HepG2 (cell line): ENCODE measurements around the gene VAMP8. TPM values are rescaled to one million over a fixed set of nuclear protein-coding genes. Genes with fewer than 3 reads are reported as not detected.

Experiments
- HHEX ChIP-seq: IDR thresholded peaks from 2 replicates; pipeline ENCODE4 v1.6.1; 2016; ENCODE audit warnings: control low read depth
- KDM1A ChIP-seq: IDR thresholded peaks from 2 replicates; pipeline ENCODE4 v1.6.1; 2016; ENCODE audit warnings: missing compliant biosample characterization
- MEIS2 ChIP-seq: sonication (generic); formaldehyde crosslinking; IDR thresholded peaks from 2 replicates; pipeline ENCODE4 v1.9.0; 2021; ENCODE audit warnings: mild to moderate bottlenecking, missing genetic modification reagents
- PTBP1 ChIP-seq: fragments of 200-400 bp; formaldehyde crosslinking; IDR thresholded peaks from 2 replicates; pipeline ENCODE4 v1.6.1; 2018; ENCODE audit warnings: low read length, low read depth; ENCODE audit not compliant: poor library complexity, severe bottlenecking
- RNF2 ChIP-seq: fragments of 450-650 bp; conservative IDR thresholded peaks from 2 replicates; pipeline ENCODE4 v1.6.1; 2016; ENCODE audit warnings: low read depth
- SNAPC2 ChIP-seq: sonication (generic); formaldehyde crosslinking; IDR thresholded peaks from 2 replicates; pipeline ENCODE4 v1.8.1; 2022; ENCODE audit warnings: mild to moderate bottlenecking, missing genetic modification reagents
- TEAD2 ChIP-seq: sonication (generic); formaldehyde crosslinking; IDR thresholded peaks from 2 replicates; pipeline ENCODE4 v1.9.0; 2021; ENCODE audit warnings: missing genetic modification reagents
- ZFAT ChIP-seq: sonication (generic); formaldehyde crosslinking; conservative IDR thresholded peaks from 2 replicates; pipeline ENCODE4 v1.8.1; 2023; ENCODE audit warnings: missing genetic modification reagents, inconsistent platforms
- ZNF224 ChIP-seq: sonication (generic); formaldehyde crosslinking; IDR thresholded peaks from 2 replicates; pipeline ENCODE4 v1.5.0; 2020; ENCODE audit warnings: mild to moderate bottlenecking, missing genetic modification reagents
- ZNF234 ChIP-seq: sonication (generic); formaldehyde crosslinking; conservative IDR thresholded peaks from 2 replicates; pipeline ENCODE4 v1.5.1; 2020; ENCODE audit warnings: mild to moderate bottlenecking, missing genetic modification reagents
- ZNF552 ChIP-seq: sonication (generic); formaldehyde crosslinking; IDR thresholded peaks from 2 replicates; pipeline ENCODE4 v1.9.0; 2022; ENCODE audit warnings: missing genetic modification reagents, mild to moderate bottlenecking, borderline replicate concordance
- ZNF841 ChIP-seq: sonication (generic); formaldehyde crosslinking; IDR thresholded peaks from 2 replicates; pipeline ENCODE4 v1.8.1; 2023; ENCODE audit warnings: missing genetic modification reagents, borderline replicate concordance
- polyA plus RNA-seq, 8 experiments: library from polyadenylated mRNA; depleted of rRNA in 3 of 8; stranded (reverse) in 7 of 8; unstranded in 1 of 8; fragments of >200 nt; fragmentation: Illumina TruSeq in 4 of 8; extraction: Trizol in 4 of 8; gene quantifications; 2 replicates each; pipeline versions ENCODE4 v1.2.1 to v1.2.3, GENCODE V29; 2011 to 2016; ENCODE audit warnings: low read depth in 4 of 8, missing spikeins in 1 of 8, mixed read lengths in 1 of 8; ENCODE audit not compliant: insufficient read depth in 1 of 8
- total RNA-seq, 5 experiments: library from RNA; depleted of rRNA; stranded (reverse); fragments of >200 nt; fragmentation: Illumina TruSeq; extraction: Trizol; gene quantifications; 2 replicates each; pipeline ENCODE4 v1.2.3, GENCODE V29; 2016; ENCODE audit warnings: low read depth in 1 of 5
- TF ChIP-seq, protein P1 (sequence below): sonication (generic); formaldehyde crosslinking; IDR thresholded peaks from 2 replicates; pipeline ENCODE4 v1.4.0; 2020; ENCODE audit warnings: mild to moderate bottlenecking, missing genetic modification reagents
- TF ChIP-seq, protein P2 (sequence below): sonication (generic); formaldehyde crosslinking; IDR thresholded peaks from 2 replicates; pipeline ENCODE4 v1.4.0; 2020; ENCODE audit warnings: low read depth, mild to moderate bottlenecking, missing genetic modification reagents
- TF ChIP-seq, protein P3 (sequence below): sonication (generic); formaldehyde crosslinking; IDR thresholded peaks from 2 replicates; pipeline ENCODE4 v1.5.1; 2020; ENCODE audit warnings: mild to moderate bottlenecking, missing genetic modification reagents, moderate library complexity
- TF ChIP-seq, protein P4 (sequence below): sonication (generic); formaldehyde crosslinking; IDR thresholded peaks from 2 replicates; pipeline ENCODE4 v1.8.1; 2023; ENCODE audit warnings: mild to moderate bottlenecking, missing genetic modification reagents

Gene VAMP8
- total and polyA plus RNA-seq, 2 of the 13 experiments (the other 11 are each of a cell fraction or from before 2014, with no cell fraction given): 83.3 to 157 TPM

DNA sequence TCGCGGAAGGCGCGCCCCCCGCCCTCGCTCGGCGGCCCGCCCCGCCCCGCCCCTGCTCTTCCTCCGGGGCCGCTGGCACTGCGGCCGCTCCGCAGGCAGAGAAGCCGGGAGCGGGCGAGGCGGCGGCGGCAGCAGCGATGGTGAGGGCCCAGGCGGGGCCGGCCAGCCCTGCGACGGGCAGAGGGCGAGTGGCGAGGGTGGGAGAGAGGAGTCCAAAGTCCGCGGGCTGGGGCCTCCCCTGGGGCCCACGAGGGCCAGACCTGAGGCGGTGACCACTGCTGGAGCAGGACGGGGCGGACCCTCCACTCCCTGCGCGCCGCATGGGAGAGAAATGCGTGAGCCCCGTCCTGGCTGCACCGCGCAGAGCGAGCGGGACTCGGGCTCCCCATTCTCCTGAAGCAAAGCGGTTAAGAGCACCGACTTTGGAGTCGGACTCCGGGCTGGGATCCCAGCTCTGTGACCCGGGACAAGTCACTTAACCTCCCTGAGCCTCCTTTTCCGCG lies 7.0 kb downstream of the VAMP8 start, which contains the start of gene VAMP5 (continued):
- TF ChIP-seq, protein P1, sequence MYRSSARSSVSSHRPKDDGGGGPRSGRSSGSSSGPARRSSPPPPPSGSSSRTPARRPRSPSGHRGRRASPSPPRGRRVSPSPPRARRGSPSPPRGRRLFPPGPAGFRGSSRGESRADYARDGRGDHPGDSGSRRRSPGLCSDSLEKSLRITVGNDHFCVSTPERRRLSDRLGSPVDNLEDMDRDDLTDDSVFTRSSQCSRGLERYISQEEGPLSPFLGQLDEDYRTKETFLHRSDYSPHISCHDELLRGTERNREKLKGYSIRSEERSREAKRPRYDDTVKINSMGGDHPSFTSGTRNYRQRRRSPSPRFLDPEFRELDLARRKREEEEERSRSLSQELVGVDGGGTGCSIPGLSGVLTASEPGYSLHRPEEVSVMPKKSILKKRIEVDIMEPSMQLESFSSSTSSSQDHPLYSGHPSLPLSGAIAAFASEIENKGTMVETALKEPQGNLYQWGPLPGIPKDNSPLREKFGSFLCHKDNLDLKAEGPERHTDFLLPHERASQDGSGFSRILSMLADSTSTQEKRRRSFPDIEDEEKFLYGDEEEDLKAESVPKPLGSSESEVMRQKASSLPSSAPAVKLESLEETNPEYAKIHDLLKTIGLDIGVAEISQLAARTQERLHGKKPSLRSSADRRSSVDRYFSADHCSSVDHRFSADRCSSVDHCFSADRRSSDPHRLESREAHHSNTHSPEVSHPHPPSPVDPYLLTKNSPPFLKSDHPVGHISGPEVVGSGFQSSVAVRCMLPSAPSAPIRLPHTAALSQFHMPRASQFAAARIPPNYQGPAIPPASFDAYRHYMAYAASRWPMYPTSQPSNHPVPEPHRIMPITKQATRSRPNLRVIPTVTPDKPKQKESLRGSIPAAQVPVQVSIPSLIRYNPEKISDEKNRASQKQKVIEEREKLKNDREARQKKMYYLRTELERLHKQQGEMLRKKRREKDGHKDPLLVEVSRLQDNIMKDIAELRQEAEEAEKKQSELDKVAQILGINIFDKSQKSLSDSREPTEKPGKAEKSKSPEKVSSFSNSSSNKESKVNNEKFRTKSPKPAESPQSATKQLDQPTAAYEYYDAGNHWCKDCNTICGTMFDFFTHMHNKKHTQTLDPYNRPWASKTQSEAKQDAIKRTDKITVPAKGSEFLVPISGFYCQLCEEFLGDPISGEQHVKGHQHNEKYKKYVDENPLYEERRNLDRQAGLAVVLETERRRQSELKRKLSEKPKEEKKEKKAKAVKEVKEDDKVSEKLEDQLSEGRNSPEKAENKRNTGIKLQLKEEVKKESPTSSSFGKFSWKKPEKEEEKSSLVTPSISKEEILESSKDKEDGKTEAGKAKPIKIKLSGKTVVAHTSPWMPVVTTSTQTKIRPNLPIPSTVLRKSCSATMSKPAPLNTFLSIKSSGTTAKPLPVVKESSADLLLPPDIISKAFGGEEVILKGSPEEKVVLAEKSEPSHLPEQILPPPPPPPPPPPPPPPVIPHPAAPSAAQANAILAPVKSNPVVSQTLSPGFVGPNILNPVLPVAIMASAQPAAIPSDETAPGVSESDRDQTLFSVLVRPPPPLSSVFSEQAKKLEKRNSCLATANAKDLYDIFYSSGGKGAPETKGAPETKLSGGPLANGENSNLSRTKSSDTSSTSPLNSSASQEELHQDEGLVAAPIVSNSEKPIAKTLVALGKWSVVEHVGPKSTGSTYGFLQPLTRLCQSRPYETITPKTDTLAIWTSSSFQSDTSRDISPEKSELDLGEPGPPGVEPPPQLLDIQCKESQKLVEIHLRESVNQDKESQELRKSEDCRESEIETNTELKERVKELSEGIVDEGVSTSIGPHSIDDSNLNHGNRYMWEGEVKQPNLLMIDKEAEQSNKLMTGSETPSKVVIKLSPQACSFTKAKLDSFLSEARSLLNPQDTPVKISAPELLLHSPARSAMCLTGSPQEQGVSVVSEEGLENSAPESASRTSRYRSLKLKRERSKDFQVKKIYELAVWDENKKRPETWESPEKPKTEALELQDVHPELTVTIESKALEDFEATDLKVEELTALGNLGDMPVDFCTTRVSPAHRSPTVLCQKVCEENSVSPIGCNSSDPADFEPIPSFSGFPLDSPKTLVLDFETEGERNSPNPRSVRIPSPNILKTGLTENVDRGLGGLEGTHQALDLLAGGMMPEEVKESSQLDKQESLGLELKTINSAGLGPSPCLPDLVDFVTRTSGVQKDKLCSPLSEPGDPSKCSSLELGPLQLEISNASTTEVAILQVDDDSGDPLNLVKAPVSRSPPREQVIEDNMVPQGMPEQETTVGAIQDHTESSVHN (CRISPR knock-in tag): peak; percentile 93
- TF ChIP-seq, protein P2, sequence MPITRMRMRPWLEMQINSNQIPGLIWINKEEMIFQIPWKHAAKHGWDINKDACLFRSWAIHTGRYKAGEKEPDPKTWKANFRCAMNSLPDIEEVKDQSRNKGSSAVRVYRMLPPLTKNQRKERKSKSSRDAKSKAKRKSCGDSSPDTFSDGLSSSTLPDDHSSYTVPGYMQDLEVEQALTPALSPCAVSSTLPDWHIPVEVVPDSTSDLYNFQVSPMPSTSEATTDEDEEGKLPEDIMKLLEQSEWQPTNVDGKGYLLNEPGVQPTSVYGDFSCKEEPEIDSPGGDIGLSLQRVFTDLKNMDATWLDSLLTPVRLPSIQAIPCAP (CRISPR knock-in tag): no peak
- TF ChIP-seq ZNF841 (CRISPR knock-in tag): no peak
- 0 out of 2 replicates have a peak, but pooled peaks have one; percentile 33 for TF ChIP-seq ZNF552 (CRISPR knock-in tag)
- no peak for TF ChIP-seq ZFAT
- no peak; the same call in 1 of the 2 replicates for TF ChIP-seq SNAPC2 (CRISPR knock-in tag)
- TF ChIP-seq, protein P3, sequence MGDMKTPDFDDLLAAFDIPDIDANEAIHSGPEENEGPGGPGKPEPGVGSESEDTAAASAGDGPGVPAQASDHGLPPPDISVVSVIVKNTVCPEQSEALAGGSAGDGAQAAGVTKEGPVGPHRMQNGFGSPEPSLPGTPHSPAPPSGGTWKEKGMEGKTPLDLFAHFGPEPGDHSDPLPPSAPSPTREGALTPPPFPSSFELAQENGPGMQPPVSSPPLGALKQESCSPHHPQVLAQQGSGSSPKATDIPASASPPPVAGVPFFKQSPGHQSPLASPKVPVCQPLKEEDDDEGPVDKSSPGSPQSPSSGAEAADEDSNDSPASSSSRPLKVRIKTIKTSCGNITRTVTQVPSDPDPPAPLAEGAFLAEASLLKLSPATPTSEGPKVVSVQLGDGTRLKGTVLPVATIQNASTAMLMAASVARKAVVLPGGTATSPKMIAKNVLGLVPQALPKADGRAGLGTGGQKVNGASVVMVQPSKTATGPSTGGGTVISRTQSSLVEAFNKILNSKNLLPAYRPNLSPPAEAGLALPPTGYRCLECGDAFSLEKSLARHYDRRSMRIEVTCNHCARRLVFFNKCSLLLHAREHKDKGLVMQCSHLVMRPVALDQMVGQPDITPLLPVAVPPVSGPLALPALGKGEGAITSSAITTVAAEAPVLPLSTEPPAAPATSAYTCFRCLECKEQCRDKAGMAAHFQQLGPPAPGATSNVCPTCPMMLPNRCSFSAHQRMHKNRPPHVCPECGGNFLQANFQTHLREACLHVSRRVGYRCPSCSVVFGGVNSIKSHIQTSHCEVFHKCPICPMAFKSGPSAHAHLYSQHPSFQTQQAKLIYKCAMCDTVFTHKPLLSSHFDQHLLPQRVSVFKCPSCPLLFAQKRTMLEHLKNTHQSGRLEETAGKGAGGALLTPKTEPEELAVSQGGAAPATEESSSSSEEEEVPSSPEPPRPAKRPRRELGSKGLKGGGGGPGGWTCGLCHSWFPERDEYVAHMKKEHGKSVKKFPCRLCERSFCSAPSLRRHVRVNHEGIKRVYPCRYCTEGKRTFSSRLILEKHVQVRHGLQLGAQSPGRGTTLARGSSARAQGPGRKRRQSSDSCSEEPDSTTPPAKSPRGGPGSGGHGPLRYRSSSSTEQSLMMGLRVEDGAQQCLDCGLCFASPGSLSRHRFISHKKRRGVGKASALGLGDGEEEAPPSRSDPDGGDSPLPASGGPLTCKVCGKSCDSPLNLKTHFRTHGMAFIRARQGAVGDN (CRISPR knock-in tag): peak; percentile 94
- TF ChIP-seq TEAD2 (CRISPR knock-in tag): peak; percentile 15; the same call in 1 of the 2 replicates
- no peak for TF ChIP-seq HHEX (CRISPR knock-in tag)
- TF ChIP-seq MEIS2: peak; percentile 86; the same call in 1 of the 2 replicates
- no peak for TF ChIP-seq KDM1A
- 0 out of 2 replicates have a peak, but pooled peaks have one; percentile 54 for TF ChIP-seq ZNF234 (CRISPR knock-in tag)
- TF ChIP-seq, protein P4, sequence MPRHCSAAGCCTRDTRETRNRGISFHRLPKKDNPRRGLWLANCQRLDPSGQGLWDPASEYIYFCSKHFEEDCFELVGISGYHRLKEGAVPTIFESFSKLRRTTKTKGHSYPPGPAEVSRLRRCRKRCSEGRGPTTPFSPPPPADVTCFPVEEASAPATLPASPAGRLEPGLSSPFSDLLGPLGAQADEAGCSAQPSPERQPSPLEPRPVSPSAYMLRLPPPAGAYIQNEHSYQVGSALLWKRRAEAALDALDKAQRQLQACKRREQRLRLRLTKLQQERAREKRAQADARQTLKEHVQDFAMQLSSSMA (CRISPR knock-in tag): 0 out of 2 replicates have a peak, but pooled peaks have one; percentile 25
- peak; percentile 82 for TF ChIP-seq PTBP1
- TF ChIP-seq ZNF224: peak; percentile 75; the same call in 1 of the 2 replicates
- no peak; the same call in 1 of the 2 replicates for TF ChIP-seq RNF2
